ENCODE measurements around the gene FBXO11.

FBXO11 gene

DNA sequence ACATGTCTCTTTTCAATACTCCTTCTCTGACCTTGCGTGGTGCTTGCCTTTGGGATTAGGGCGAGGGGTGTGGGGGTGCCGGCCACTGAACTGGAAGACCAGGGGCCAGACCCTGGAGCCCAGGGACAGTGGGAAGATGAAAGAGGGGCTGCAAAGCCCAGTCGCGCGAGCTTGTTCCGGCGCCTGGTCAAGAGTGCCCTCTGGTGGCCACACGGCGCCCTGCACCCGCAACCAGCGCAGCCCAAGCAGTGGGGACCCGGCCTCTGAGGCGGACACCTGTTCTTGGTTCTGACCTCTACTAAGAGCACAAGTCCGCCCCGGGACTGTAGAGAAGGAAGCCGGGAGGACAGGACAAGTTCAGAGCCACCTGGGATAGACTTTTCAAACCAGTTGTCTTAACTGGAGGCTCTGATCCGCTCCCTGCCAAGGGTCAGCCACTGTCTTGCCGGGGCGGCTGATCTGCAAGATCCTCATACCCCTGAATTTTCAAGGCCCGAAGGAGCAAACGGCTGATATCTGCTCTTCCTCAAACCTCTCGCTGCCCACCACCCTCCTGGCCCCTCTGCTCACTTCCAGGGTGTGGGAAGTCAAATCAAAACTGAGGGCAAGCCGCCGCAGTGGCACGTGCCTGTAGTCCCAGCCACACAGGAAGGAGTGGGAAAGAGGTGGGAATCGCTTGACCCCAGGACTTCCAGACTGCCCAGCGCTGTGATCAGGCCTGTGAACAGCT lies 138.3 kb downstream of the FBXO11 start:
- peak; percentile 81 for ATAC-seq
- Mint-ChIP-seq H3K27ac (peak overlapping the region; percentile 62), H3K9me3 (no peaks in the 10 kb centered on the region), H3K4me3 (peak overlapping the region; percentile 30), H3K4me1 (peaks cover 11% of the 10 kb centered on the region), H3K36me3 (no peaks in the 10 kb centered on the region)
- peak; percentile 88 to 90 for DNase-seq (ENCODE audit: low spot score in 2 of 2)

GRCh38 chr2:47767497-47767844 lies 138.8 kb downstream of the FBXO11 start:
- ATAC-seq (no peak), DNase-seq (ENCODE audit: low spot score in 2 of 2) (no peak)
- Mint-ChIP-seq H3K4me3 (peak overlapping the region; percentile 30), H3K27ac (peak overlapping the region; percentile 62), H3K36me3 (no peaks in the 10 kb centered on the region), H3K4me1 (peaks cover 11% of the 10 kb centered on the region), H3K9me3 (no peaks in the 10 kb centered on the region)

DNA sequence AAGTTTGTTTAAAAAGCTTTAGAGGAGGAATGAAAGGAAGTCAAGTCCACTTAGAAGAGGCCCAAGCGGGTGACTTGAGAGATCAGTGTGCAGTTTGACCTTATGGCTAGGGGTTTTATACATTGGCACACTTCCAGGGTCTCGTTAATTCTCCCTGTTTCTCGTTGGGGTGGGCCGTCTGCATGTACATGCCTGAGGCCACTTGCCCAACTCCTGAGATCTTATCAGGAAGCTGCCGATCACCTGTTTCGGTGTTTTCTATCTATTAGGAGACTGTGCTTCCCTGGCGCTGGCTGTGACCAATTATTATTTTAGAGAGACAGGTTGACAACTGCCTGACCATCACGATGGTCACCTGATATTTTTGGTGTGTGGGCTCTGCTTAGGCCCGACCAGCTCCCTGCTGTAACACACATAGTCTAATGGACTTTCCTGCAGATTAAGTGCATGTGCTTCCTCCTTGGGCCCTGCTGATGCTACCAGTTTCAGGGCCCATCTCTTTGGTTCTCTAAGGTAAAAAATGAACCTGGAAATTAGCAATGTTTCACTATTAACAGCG lies 154.4 kb downstream of the FBXO11 start:
- ATAC-seq: peak; percentile 38
- Mint-ChIP-seq H3K27ac (peak overlapping the region; percentile 79), H3K9me3 (peaks cover 2% of the 10 kb centered on the region), H3K4me3 (peak overlapping the region; percentile 38), H3K4me1 (peaks cover 14% of the 10 kb centered on the region), H3K36me3 (no peaks in the 10 kb centered on the region)
- peak in 1 of 2 donors; percentile 64 for DNase-seq (ENCODE audit: low spot score in 2 of 2)

- Mint-ChIP-seq H3K9me3 (peaks cover 2% of the 10 kb centered on the region), H3K36me3 (no peaks in the 10 kb centered on the region), H3K27ac (no peak overlapping the region), H3K4me1 (peaks cover 14% of the 10 kb centered on the region), H3K4me3 (no peak overlapping the region)
- DNase-seq (ENCODE audit: low spot score in 2 of 2) (no peak), ATAC-seq (no peak)
Measured at GRCh38 chr2:47747878-47748277, 158.4 kb downstream of the FBXO11 start.

- Mint-ChIP-seq H3K9me3 (peaks cover 2% of the 10 kb centered on the region), H3K4me1 (peaks cover 4% of the 10 kb centered on the region), H3K4me3 (no peak overlapping the region), H3K27ac (no peak overlapping the region), H3K36me3 (no peaks in the 10 kb centered on the region)
- no peak for ATAC-seq
- DNase-seq (ENCODE audit: low spot score in 2 of 2): no peak
Measured at GRCh38 chr2:47744074-47744473, 162.2 kb downstream of the FBXO11 start.

DNA sequence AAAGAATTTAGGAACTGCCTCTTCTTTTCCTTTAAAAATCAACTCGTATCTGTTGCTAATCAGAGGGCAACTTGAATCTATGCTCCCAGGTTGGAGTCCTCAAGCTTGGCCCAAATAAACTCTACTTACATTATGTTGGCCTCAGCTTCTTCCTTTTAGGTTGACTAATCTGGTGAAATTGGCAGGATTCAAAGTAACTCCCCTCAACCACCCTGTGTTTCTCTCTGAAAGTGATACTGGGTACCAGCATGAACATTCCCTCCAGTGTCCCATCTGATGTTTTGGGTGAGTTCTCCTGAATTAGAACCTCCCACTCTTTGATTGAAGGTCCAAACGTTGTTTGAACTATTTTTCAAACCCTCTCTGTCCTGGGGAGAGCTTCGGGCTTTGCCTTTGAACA lies 164.7 kb downstream of the FBXO11 start:
- ATAC-seq: no peak
- H3K4me3 Mint-ChIP-seq: no peak overlapping the region
- peaks cover 4% of the 10 kb centered on the region for H3K4me1 Mint-ChIP-seq
- H3K9me3 Mint-ChIP-seq: no peaks in the 10 kb centered on the region
- DNase-seq (ENCODE audit: low spot score in 2 of 2): no peak
- H3K27ac Mint-ChIP-seq: no peak overlapping the region
- no peaks in the 10 kb centered on the region for H3K36me3 Mint-ChIP-seq

DNA sequence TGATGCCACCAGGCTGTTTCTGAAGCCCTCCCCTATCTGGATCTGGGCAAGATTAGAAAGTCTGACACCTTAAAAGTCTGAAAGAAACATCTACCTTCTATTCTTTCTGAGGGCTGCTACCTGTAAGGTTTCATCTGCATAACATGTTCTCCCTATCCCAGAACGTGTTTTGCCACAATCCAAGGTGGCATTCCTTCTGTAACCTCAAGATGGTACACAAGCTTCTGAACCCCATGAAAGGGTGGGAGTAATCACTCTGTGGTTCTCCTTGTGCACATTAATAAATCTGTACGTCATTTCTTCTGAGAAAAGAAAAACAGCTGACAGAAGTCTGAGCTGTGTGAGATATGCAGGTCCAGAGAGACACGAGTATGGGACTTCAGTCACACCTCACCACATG lies 165.2 kb downstream of the FBXO11 start:
- H3K27ac Mint-ChIP-seq: no peak overlapping the region

More for the DNA sequence above, 165.2 kb downstream of the FBXO11 start:
- no peaks in the 10 kb centered on the region for H3K9me3 Mint-ChIP-seq
- no peak overlapping the region for H3K4me3 Mint-ChIP-seq
- no peaks in the 10 kb centered on the region for H3K36me3 Mint-ChIP-seq
- DNase-seq (ENCODE audit: low spot score in 2 of 2) (no peak), ATAC-seq (no peak)
- H3K4me1 Mint-ChIP-seq: peaks cover 4% of the 10 kb centered on the region

Data from stimulated activated effector memory CD8-positive, alpha-beta T cell treated with anti-CD3 and anti-CD28 coated beads, Interleukin-12 subunit alpha, Interleukin-12 subunit beta, amount 100 ng/mL, for 72 hours (primary cell).